ENCODE results near the gene KHDC4. TPM values are rescaled to one million over a fixed set of nuclear protein-coding genes. Genes with fewer than 3 reads are reported as not detected.

The KHDC4 gene
- total RNA-seq, 1 donor from 2014 or later = 32.3 TPM

GRCh38 chr1:155873860-155874259 lies 60.4 kb downstream of the KHDC4 start:
- H3K27ac Mint-ChIP-seq (ENCODE audit: unreplicated experiment) = peak overlapping the region; percentile 45
- no peaks in the 10 kb centered on the region for H3K27me3 Mint-ChIP-seq (ENCODE audit: low read depth)
- H3K36me3 Mint-ChIP-seq (ENCODE audit: low read depth) = no peaks in the 10 kb centered on the region
- no peak overlapping the region for H3K4me3 Mint-ChIP-seq (ENCODE audit: unreplicated experiment)
- H3K4me1 Mint-ChIP-seq (ENCODE audit: low read depth) = peaks cover 9% of the 10 kb centered on the region
- H3K9me3 Mint-ChIP-seq (ENCODE audit: low read depth) = no peaks in the 10 kb centered on the region
- no peak for DNase-seq (ENCODE audit: low spot score)
- TF ChIP-seq CTCF (IDR thresholded peaks at IDR 0.05) = no peak

GRCh38 chr1:155872527-155872926 lies 61.7 kb downstream of the KHDC4 start:
- Mint-ChIP-seq H3K27ac (ENCODE audit: unreplicated experiment) (no peak overlapping the region), H3K36me3 (ENCODE audit: low read depth) (no peaks in the 10 kb centered on the region)

GRCh38 chr1:155871390-155871789 lies 62.8 kb downstream of the KHDC4 start:
- H3K27ac Mint-ChIP-seq (ENCODE audit: unreplicated experiment) = no peak overlapping the region
- DNase-seq (ENCODE audit: low spot score) = no peak
- no peak for TF ChIP-seq CTCF (IDR thresholded peaks at IDR 0.05)
- H3K27me3 Mint-ChIP-seq (ENCODE audit: low read depth) = no peaks in the 10 kb centered on the region
- peaks cover 9% of the 10 kb centered on the region for H3K4me1 Mint-ChIP-seq (ENCODE audit: low read depth)
- H3K9me3 Mint-ChIP-seq (ENCODE audit: low read depth) = no peaks in the 10 kb centered on the region
- H3K36me3 Mint-ChIP-seq (ENCODE audit: low read depth) = no peaks in the 10 kb centered on the region
- H3K4me3 Mint-ChIP-seq (ENCODE audit: unreplicated experiment) = no peak overlapping the region

More at GRCh38 chr1:155872527-155872926, 61.7 kb downstream of the KHDC4 start:
- H3K4me1 Mint-ChIP-seq (ENCODE audit: low read depth) = peaks cover 9% of the 10 kb centered on the region
- TF ChIP-seq CTCF (IDR thresholded peaks at IDR 0.05) = no peak
- no peaks in the 10 kb centered on the region for H3K9me3 Mint-ChIP-seq (ENCODE audit: low read depth)
- no peak overlapping the region for H3K4me3 Mint-ChIP-seq (ENCODE audit: unreplicated experiment)
- DNase-seq (ENCODE audit: low spot score) = no peak
- no peaks in the 10 kb centered on the region for H3K27me3 Mint-ChIP-seq (ENCODE audit: low read depth)

GRCh38 chr1:155867766-155868165 lies 66.4 kb downstream of the KHDC4 start:
- H3K36me3 Mint-ChIP-seq (ENCODE audit: low read depth) = no peaks in the 10 kb centered on the region
- H3K27me3 Mint-ChIP-seq (ENCODE audit: low read depth) = no peaks in the 10 kb centered on the region
- no peak overlapping the region for H3K27ac Mint-ChIP-seq (ENCODE audit: unreplicated experiment)

GRCh38 chr1:155864393-155864792 lies 69.8 kb downstream of the KHDC4 start:
- Mint-ChIP-seq H3K36me3 (ENCODE audit: low read depth) (no peaks in the 10 kb centered on the region), H3K4me1 (ENCODE audit: low read depth) (peaks cover 3% of the 10 kb centered on the region), H3K27ac (ENCODE audit: unreplicated experiment) (no peak overlapping the region), H3K9me3 (ENCODE audit: low read depth) (no peaks in the 10 kb centered on the region), H3K27me3 (ENCODE audit: low read depth) (peaks cover 3% of the 10 kb centered on the region), H3K4me3 (ENCODE audit: unreplicated experiment) (no peak overlapping the region)
- DNase-seq (ENCODE audit: low spot score) = no peak
- TF ChIP-seq CTCF (IDR thresholded peaks at IDR 0.05) = no peak

More at GRCh38 chr1:155867766-155868165, 66.4 kb downstream of the KHDC4 start:
- DNase-seq (ENCODE audit: low spot score) = no peak
- TF ChIP-seq CTCF (IDR thresholded peaks at IDR 0.05) = no peak
- Mint-ChIP-seq H3K4me1 (ENCODE audit: low read depth) (peaks cover 5% of the 10 kb centered on the region), H3K4me3 (ENCODE audit: unreplicated experiment) (no peak overlapping the region), H3K9me3 (ENCODE audit: low read depth) (no peaks in the 10 kb centered on the region)

Small RNA genes within 50 kb of the gene (microRNA-seq; reads per million reads assigned to microRNA genes)
- gene MIR6738 (ENCODE audit: borderline number of aligned reads) = not detected

Other genes with a start within 250 kb of the KHDC4 start
- gene YY1AP1, start 245.6 kb downstream of the KHDC4 start, total RNA-seq = 40.8 to 45.0 TPM (median 41.9 TPM) in 3 replicates
- gene DAP3, start 245.3 kb downstream of the KHDC4 start, total RNA-seq = 64.8 to 70.6 TPM (median 65.4 TPM) in 3 replicates
- 40.1 to 46.9 TPM (median 46.5 TPM) in 3 replicates for gene GON4L, start 77.2 kb downstream of the KHDC4 start, total RNA-seq
- 3.4 to 5.3 TPM (median 4.9 TPM) in 3 replicates for gene SYT11, start 74.8 kb downstream of the KHDC4 start, total RNA-seq
- gene RIT1, start 23.1 kb downstream of the KHDC4 start, total RNA-seq = 39.8 to 52.2 TPM (median 51.4 TPM) in 3 replicates
- gene RXFP4, start 7.2 kb upstream of the KHDC4 start, total RNA-seq = not detected in 3 replicates
- gene ARHGEF2, start 44.1 kb upstream of the KHDC4 start, total RNA-seq = 50.0 to 214 TPM (median 203 TPM) in 3 replicates
- 233 to 257 TPM (median 238 TPM) in 3 replicates for gene SSR2, start 86.5 kb upstream of the KHDC4 start, total RNA-seq
- 29.3 to 32.9 TPM (median 30.2 TPM) in 3 replicates for gene UBQLN4, start 119.4 kb upstream of the KHDC4 start, total RNA-seq
- gene LAMTOR2, start 120.4 kb upstream of the KHDC4 start, total RNA-seq = 55.0 to 58.8 TPM (median 56.6 TPM) in 3 replicates
- gene RAB25, start 126.7 kb upstream of the KHDC4 start, total RNA-seq = not detected in 3 replicates
- gene MEX3A, start 148.1 kb upstream of the KHDC4 start, total RNA-seq = 11.7 to 12.7 TPM (median 12.0 TPM) in 3 replicates
- gene LMNA, start 180.3 kb upstream of the KHDC4 start, total RNA-seq = 641 to 675 TPM (median 641 TPM) in 3 replicates
- gene SEMA4A, start 219.2 kb upstream of the KHDC4 start, total RNA-seq = 1.6 to 2.5 TPM (median 2.0 TPM) in 3 replicates